Stimulated activated CD8-positive, alpha-beta memory T cell treated with anti-CD3 and anti-CD28 coated beads, Interleukin-4, amount 100 ng/mL, for 48 hours (primary cell): Measurements from ENCODE around the gene AGPAT3.
A peak's percentile ranks its signal among the peaks of the same experiment; 100 is the strongest.

ENCODE experiments used
- DNase-seq: peaks from one replicate; pipeline ENCODE4 v3.0.0-alpha.2; 2020

The AGPAT3 gene

GRCh38 chr21:43866260-43866629 is 1.2 kb downstream of the AGPAT3 start:
- DNase-seq: peak; percentile 72

GRCh38 chr21:43866659-43867331 is 1.8 kb downstream of the AGPAT3 start:
- peak; percentile 68 for DNase-seq

GRCh38 chr21:43867332-43867703 is 2.3 kb downstream of the AGPAT3 start:
- no peak for DNase-seq

- DNase-seq: no peak
Measured at GRCh38 chr21:43867948-43868347, 2.9 kb downstream of the AGPAT3 start.

- no peak for DNase-seq
Measured at GRCh38 chr21:43868461-43868860, 3.4 kb downstream of the AGPAT3 start.

- no peak for DNase-seq
Measured at GRCh38 chr21:43869486-43870325, 4.7 kb downstream of the AGPAT3 start.

GRCh38 chr21:43871487-43871886 is 6.5 kb downstream of the AGPAT3 start:
- no peak for DNase-seq

GRCh38 chr21:43872531-43873197 is 7.6 kb downstream of the AGPAT3 start:
- DNase-seq: no peak

GRCh38 chr21:43873673-43874072 is 8.7 kb downstream of the AGPAT3 start:
- no peak for DNase-seq

- DNase-seq: no peak
Measured at GRCh38 chr21:43874085-43874805, 9.2 kb downstream of the AGPAT3 start.

- no peak for DNase-seq
Measured at GRCh38 chr21:43876605-43877004, 11.6 kb downstream of the AGPAT3 start.

- no peak for DNase-seq
Measured at GRCh38 chr21:43877936-43878575, 13.0 kb downstream of the AGPAT3 start.

- DNase-seq: no peak
Measured at GRCh38 chr21:43879348-43880110, 14.5 kb downstream of the AGPAT3 start.

- DNase-seq: no peak
Measured at GRCh38 chr21:43880111-43880985, 15.3 kb downstream of the AGPAT3 start.

- DNase-seq: peak; percentile 60
Measured at GRCh38 chr21:43881283-43881682, 16.3 kb downstream of the AGPAT3 start.

- DNase-seq: no peak
Measured at GRCh38 chr21:43881935-43882334, 16.9 kb downstream of the AGPAT3 start.

- no peak for DNase-seq
Measured at GRCh38 chr21:43882952-43883545, 18.0 kb downstream of the AGPAT3 start.

GRCh38 chr21:43884012-43884860 is 19.2 kb downstream of the AGPAT3 start:
- peak; percentile 50 for DNase-seq

- DNase-seq: no peak
Measured at GRCh38 chr21:43884861-43885417, 19.9 kb downstream of the AGPAT3 start.
